GM18868 (cell line): Measurements from ENCODE around the gene PHYH.
"Not testable (repeated sequence)": the region's sequence is repeated elsewhere in the genome, so short reads cannot be mapped to it uniquely, and the experiment has no call there.

Experiments
- ATAC-seq: cut with Tn5 transposase; IDR thresholded peaks from one replicate; pipeline ENCODE4 v1.9.1; 2021; ENCODE audit warnings: mild to moderate bottlenecking, moderate library complexity; ENCODE audit not compliant: unreplicated experiment

Gene PHYH

GRCh38 chr10:13299437-13300287 is at the start of gene PHYH:
PHYH (minus strand) TSS chr10:13300064; CDS start chr10:13300042, 22 bp downstream.
- peak; percentile 77 for ATAC-seq

DNA sequence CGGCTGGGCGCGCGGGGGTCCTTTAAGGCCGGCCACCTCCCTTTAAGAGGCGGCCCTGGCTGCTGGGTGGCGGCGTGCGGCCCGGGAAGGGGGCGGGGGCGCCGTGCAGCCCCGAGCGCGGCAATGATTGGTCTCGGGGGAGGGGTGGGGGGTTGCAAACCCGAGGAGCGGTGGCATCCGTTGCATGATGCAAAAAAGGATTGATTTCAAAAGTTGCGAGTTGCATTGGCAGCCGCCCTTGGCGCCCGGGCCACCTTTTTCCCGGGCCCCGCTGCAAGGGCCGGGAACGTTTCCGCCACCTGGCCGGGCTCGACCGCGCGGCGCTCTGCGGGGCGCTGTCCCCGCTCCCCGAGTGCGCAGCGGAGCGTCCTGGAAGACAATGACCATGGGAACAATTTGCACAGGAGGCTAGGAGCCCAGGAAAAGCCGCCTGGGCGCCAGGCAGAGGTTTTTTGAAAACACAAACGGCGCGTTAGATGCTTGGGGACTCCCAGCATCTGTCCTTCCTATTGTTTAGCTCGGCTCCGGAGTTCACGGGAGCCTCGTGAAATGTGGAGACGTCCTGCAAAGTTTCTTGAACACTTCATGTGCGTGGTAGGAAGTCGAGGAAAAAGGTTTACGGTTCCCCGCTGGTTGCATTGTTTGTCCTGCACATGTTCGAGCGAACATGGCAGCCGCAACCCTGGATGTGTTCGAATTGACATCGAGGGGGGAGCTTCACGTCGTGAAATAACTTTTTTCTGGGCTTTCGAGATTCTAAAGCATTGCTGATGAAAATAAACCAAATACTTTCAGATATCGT is 48.6 kb upstream of the PHYH start, which contains the start of gene SEPHS1:
SEPHS1 (minus strand) TSS at position 78 of the 802 bp plus-strand sequence. CDS start 3,343 bp downstream, outside the sequence.
- ATAC-seq: peak; percentile 69

GRCh38 chr10:13347500-13348156 is 47.8 kb upstream of the PHYH start:
- peak; percentile 67 for ATAC-seq

DNA sequence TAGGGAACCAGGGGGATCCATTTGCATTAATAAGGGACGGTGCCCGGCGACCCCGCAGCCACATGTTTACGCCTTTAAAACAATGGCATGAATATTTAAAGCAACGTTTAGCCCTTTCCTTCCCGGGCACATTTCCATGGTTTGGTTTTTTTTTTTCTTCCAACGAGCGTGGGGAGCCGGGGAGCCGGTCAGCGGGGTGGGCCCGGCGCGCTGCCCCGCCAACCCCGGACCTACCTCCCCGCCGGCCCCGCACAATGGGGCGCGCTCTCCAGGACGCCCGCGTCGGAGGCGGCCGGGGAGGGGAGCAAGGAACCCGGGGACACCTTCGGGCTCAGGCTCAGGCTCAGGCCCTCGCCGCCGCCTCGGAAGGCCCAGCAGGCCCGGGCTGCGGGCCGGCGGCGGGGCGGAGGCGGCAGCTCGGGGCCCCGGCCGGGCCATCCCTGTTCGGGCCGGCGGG is 47.2 kb upstream of the PHYH start:
- ATAC-seq: peak; percentile 23

DNA sequence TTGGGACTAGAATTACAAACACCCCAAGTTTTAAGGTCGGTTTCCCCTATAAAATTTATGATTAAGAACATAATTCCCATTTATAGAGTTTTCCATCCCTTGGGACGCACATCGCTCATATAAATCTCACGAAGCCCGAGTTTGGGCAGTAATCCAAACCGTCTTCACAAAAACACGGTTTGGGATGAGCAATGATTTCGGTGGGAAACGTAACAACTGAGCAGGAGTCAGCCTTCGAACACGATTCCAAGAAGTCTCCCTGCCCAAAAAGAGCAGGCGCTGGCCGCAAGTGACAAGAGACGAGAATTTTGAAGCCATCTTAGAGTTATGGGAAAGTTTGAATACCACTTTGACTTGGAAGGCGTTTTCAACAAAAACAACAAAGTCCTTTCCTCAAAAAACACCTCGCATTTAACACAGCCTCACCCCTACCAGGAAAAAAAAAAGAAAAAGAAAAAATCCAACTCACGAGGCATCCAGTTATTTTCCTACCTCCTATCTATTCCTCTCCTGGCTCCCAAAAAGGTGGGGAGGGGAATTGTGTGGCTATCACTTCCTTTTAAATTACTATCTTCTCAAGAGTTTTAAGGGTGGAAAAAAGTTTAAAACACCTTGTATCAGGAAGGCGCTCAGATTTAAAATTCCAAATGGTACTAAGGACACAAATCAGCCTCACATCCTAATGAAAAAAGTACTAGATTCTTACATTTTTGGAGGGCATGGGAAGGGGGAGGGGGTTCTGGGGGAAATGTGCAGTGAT is 46.6 kb upstream of the PHYH start:
- ATAC-seq: no peak

DNA sequence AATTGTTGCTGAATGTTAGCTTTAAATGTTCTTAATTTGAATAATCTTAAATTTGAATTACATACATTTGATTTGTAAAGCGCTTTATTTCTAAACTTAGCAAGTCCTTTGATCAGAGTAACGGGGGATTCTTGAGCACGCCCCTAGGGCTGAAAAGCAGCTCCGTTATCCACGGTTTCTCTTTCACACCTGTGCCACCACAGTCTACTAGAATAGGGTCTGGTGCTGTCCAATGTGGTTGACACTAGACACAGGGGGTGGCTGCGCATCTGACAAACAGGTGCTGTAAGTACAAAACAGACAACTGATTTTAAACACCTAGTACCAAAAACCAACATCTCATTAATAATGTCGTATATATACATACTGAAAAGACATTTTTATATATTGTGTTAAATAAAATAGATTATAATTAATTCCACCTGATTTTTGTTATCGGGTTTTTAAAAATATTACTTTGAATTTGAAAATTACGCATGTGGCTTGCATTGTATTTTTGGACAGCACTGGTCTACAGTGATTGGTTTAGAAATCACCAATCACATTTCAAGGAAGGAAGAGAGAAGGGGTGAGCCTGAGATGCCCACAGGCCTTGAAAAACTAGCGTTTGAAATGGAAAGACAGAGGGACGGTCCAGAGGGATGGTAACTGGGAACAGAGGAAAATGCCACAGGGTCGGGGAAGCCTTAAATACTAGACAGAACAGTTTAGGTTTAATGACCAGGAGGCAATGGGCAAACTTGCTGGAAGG is 40.9 kb upstream of the PHYH start:
- ATAC-seq: peak; percentile 84

DNA sequence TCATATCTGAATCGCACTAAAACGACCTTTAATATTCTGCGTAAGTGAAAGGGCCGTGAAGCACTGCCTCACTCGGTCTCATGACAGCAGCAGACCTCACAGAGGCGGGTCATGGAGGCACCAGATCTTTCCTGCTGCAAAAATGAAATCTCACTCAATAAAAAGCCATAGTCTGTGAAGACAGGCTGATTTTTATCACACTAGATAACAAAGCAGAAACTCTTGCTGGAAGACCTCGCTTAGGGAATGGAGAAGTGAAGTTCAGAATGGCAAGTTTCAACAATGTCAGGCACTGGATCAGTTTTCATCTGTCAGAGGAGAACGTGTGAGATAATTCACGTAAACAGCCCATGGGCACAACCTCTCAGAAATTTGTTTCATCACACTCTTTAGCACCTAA is 40.2 kb upstream of the PHYH start:
- ATAC-seq: no peak

- ATAC-seq: no peak
Observed at GRCh38 chr10:13338390-13339110, 38.7 kb upstream of the PHYH start.

DNA sequence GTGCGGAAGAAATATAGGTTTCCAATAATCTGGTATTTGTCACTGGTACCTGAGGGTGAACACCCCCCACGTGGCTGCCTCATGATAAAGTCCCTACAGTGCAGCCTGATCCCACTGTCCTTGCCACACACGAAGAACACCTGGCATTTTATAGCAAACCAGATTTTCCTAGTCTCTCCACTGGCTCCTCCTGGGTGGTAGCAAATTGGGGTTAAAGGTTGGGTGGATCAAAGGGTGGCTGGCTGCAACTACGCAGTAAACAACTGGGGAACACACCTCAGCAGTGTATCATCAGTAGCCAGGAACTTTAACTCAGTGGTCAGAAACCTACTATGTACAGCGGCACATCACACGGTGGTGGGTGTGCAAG is 37.9 kb upstream of the PHYH start:
- no peak for ATAC-seq

GRCh38 chr10:13337128-13337826 is 37.4 kb upstream of the PHYH start:
- ATAC-seq: no peak

- ATAC-seq: peak; percentile 57
Observed at GRCh38 chr10:13335881-13336280, 36.0 kb upstream of the PHYH start.

DNA sequence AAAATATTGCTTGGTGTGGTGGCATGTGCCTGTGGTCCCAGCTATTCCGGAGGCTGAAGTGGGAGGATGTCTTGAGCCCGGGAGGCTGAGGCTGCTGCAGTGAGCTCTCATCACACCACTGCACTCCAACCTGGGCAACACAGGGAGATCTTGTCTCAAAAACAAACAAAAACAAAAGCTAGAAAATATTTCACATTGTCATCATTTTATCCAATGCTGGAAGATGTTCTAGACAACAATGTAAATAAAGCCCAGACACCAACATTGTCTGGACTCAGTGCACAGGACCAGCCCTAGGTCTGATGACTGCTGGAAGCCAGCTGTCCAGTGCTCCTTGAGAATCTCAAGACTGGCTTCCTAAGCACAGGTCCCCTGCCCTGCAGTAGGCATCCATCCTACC is 34.7 kb upstream of the PHYH start:
- ATAC-seq: no peak

DNA sequence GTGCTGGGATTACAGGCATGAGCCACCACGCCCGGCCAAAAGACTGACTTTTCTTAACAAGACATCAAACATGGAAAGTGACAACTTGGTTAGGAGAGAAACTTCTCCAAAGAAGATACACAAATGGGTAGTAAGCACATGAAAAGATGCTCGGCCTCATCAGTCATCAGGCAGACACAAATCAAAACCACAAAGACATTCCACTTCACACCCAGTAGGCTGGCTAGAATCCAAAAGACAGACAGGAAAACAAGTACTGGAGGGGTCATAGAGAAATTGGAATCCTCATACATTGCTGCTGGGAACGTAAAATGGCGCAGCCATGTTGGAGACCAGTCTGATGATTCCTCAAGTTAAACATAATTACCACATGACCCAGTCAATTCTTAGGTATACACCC is 31.8 kb upstream of the PHYH start:
- ATAC-seq: no peak

GRCh38 chr10:13330980-13331379 is 31.1 kb upstream of the PHYH start:
- not testable (repeated sequence) for ATAC-seq

DNA sequence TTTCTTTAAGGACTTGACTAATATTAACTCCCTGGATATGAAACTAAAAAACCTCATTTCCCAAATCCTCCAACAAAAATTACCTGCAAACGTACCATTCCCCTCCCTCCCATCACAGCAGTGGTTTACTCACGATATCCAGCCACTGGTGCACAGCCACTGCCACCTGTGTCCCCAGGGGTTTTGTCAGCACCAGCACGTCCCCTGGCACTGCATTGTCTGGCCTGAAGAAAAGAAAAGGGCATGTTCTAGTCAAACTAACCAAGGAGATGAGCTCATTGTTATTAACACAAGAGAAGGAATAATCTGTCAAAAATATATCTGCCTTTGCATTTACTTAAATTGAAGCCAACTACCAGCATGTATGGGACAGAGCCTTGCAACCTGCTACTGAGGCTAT is 29.7 kb upstream of the PHYH start:
- no peak for ATAC-seq

DNA sequence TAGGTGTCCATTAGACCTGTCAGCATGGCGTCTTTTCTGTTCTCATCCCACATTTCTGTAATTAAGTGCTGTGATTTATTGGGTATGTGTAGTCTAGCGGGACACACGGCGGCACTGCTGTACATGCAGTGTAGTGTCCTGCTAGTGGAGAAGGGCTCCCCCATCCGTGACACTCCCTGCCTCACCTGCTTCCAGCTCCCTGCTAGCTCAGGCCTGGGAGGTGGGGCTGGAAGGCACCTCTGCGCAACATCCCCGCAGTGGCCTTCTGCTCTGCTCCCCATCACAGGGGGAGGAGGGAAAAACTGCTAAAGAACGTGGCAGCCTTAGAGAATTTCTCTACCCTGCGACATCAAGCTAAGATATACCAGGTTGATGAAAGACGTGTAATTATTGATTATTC is 28.7 kb upstream of the PHYH start:
- ATAC-seq: no peak

- no peak for ATAC-seq
Observed at GRCh38 chr10:13328126-13328525, 28.3 kb upstream of the PHYH start.

DNA sequence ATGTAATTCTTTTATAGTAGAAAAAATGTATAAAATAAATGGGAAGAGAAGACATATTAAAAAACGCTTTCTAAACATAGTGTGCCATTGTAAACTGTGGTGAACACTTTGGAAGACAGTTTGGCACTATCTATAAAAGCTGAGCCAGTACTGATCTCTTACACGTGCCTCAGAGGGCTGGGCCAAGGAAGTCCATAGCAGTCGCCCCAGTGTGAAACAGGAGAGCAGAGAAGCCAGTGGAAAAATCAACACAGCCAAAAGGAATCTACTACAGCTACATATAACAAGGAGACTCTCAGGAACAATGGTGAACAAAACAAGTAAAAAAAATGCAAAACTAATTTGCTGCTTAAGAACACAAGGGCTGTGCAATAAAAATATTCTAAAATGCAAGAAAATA is 27.7 kb upstream of the PHYH start:
- no peak for ATAC-seq
